HAP-1 (cell line): Measurements from ENCODE around the gene MYPOP.
A peak's percentile ranks its signal among the peaks of the same experiment; 100 is the strongest.

Experiments used
- DNase-seq, 2 experiments: peaks; one replicate each; pipeline ENCODE4 v3.0.0-alpha.2; 2016 to 2020; ENCODE audit warnings: low spot score in 2 of 2
- H3K27me3 ChIP-seq: fragments of 250-450 bp; sonication (Bioruptor Pico); 2 replicates; pipeline ENCODE4 v1.5.1; 2020; ENCODE audit warnings: low read depth, mild to moderate bottlenecking, moderate library complexity
- H3K36me3 ChIP-seq: fragments of 250-450 bp; sonication (Bioruptor Pico); replicated peaks from 2 replicates; pipeline ENCODE4 v1.5.1; 2020; ENCODE audit warnings: mild to moderate bottlenecking
- H3K4me1 ChIP-seq: fragments of 250-450 bp; sonication (Bioruptor Pico); 2 replicates; pipeline ENCODE4 v1.5.1; 2020; ENCODE audit warnings: mild to moderate bottlenecking
- H3K4me3 ChIP-seq: fragments of 250-450 bp; sonication (Bioruptor Pico); 2 replicates; pipeline ENCODE4 v1.5.1; 2020; ENCODE audit warnings: mild to moderate bottlenecking, moderate library complexity
- H3K9me3 ChIP-seq: fragments of 250-450 bp; sonication (Bioruptor Pico); 2 replicates; pipeline ENCODE4 v1.5.1; 2020; ENCODE audit warnings: mild to moderate bottlenecking, moderate library complexity
- in situ Hi-C: fragments of 300-500 bp; cut with MboI; formaldehyde crosslinking; loops from 3 replicates; pipeline ENCODE4 v1.14.3; 2020; ENCODE audit warnings: low sequenced_read_pairs, inconsistent platforms, mixed read lengths

Gene MYPOP

GRCh38 chr19:45922281-45922680 is 19.9 kb upstream of the MYPOP start:
- DNase-seq: peak in 1 of 2 experiments; percentile 43
- no peaks in the 10 kb centered on the region; the same call in 1 of the 2 replicates for H3K4me1 ChIP-seq
- in situ Hi-C loops: no loop called here
- H3K9me3 ChIP-seq: no peaks in the 10 kb centered on the region; the same call in 1 of the 2 replicates
- H3K27me3 ChIP-seq: peaks cover 13% of the 10 kb centered on the region; the same call in 1 of the 2 replicates
- H3K4me3 ChIP-seq: no peak overlapping the region
- H3K36me3 ChIP-seq: no peaks in the 10 kb centered on the region

- Histone ChIP-seq H3K9me3 (no peaks in the 10 kb centered on the region), H3K4me3 (no peak overlapping the region), H3K36me3 (no peaks in the 10 kb centered on the region), H3K4me1 (no peaks in the 10 kb centered on the region; the same call in 1 of the 2 replicates), H3K27me3 (peaks cover 13% of the 10 kb centered on the region; the same call in 1 of the 2 replicates)
- DNase-seq: no peak
- in situ Hi-C loops: no loop called here
Measured at GRCh38 chr19:45920458-45920857, 18.0 kb upstream of the MYPOP start.

GRCh38 chr19:45919678-45920077 is 17.3 kb upstream of the MYPOP start:
- H3K9me3 ChIP-seq: no peaks in the 10 kb centered on the region
- DNase-seq: no peak
- in situ Hi-C loops: no loop called here
- H3K27me3 ChIP-seq: peaks cover 13% of the 10 kb centered on the region; the same call in 1 of the 2 replicates
- no peaks in the 10 kb centered on the region for H3K36me3 ChIP-seq
- H3K4me3 ChIP-seq: no peak overlapping the region
- no peaks in the 10 kb centered on the region for H3K4me1 ChIP-seq

GRCh38 chr19:45918721-45919120 is 16.3 kb upstream of the MYPOP start:
- Histone ChIP-seq H3K27me3 (peaks cover 13% of the 10 kb centered on the region; the same call in 1 of the 2 replicates), H3K4me1 (no peaks in the 10 kb centered on the region), H3K36me3 (no peaks in the 10 kb centered on the region), H3K4me3 (no peak overlapping the region), H3K9me3 (no peaks in the 10 kb centered on the region)
- in situ Hi-C loops: no loop called here
- DNase-seq: no peak

- H3K36me3 ChIP-seq: no peaks in the 10 kb centered on the region
- no peaks in the 10 kb centered on the region for H3K9me3 ChIP-seq
- H3K4me1 ChIP-seq: no peaks in the 10 kb centered on the region
- in situ Hi-C loops: no loop called here
- DNase-seq: no peak
- H3K27me3 ChIP-seq: peaks cover 13% of the 10 kb centered on the region; the same call in 1 of the 2 replicates
- no peak overlapping the region for H3K4me3 ChIP-seq
Measured at GRCh38 chr19:45917421-45918091, 15.1 kb upstream of the MYPOP start.

GRCh38 chr19:45913874-45914830 is 11.7 kb upstream of the MYPOP start, which contains the start of gene NANOS2:
TSS of gene NANOS2 (minus strand) at chr19:45914778. CDS start at chr19:45914693, 85 bp downstream.
- in situ Hi-C loops: no loop called here
- peak in 1 of 2 experiments; percentile 64 for DNase-seq
- H3K27me3 ChIP-seq: peaks cover 13% of the 10 kb centered on the region
- H3K4me1 ChIP-seq: no peaks in the 10 kb centered on the region
- no peaks in the 10 kb centered on the region for H3K36me3 ChIP-seq
- no peak within 1 kb of the TSS for H3K4me3 ChIP-seq
- no peaks in the 10 kb centered on the region for H3K9me3 ChIP-seq

- H3K36me3 ChIP-seq: no peaks in the 10 kb centered on the region
- no peak for DNase-seq
- H3K9me3 ChIP-seq: no peaks in the 10 kb centered on the region
- no peaks in the 10 kb centered on the region; the same call in 1 of the 2 replicates for H3K27me3 ChIP-seq
- H3K4me1 ChIP-seq: no peaks in the 10 kb centered on the region
- no peak overlapping the region for H3K4me3 ChIP-seq
- in situ Hi-C loops: no loop called here
Measured at GRCh38 chr19:45911291-45911690, 8.9 kb upstream of the MYPOP start.

- in situ Hi-C loops: no loop called here
- no peaks in the 10 kb centered on the region; the same call in 1 of the 2 replicates for H3K27me3 ChIP-seq
Measured at GRCh38 chr19:45908956-45909355, 6.5 kb upstream of the MYPOP start.

GRCh38 chr19:45906221-45906620 is 3.8 kb upstream of the MYPOP start:
- DNase-seq: no peak
- H3K27me3 ChIP-seq: no peaks in the 10 kb centered on the region; the same call in 1 of the 2 replicates
- in situ Hi-C loops: no loop called here
- H3K9me3 ChIP-seq: no peaks in the 10 kb centered on the region
- no peak overlapping the region for H3K4me3 ChIP-seq
- peaks cover 6% of the 10 kb centered on the region for H3K4me1 ChIP-seq
- H3K36me3 ChIP-seq: no peaks in the 10 kb centered on the region

More at GRCh38 chr19:45908956-45909355, 6.5 kb upstream of the MYPOP start:
- no peaks in the 10 kb centered on the region for H3K36me3 ChIP-seq
- no peaks in the 10 kb centered on the region for H3K9me3 ChIP-seq
- no peak for DNase-seq
- H3K4me1 ChIP-seq: no peaks in the 10 kb centered on the region
- H3K4me3 ChIP-seq: no peak overlapping the region

GRCh38 chr19:45905011-45905410 is 2.6 kb upstream of the MYPOP start:
- no peak for DNase-seq
- H3K9me3 ChIP-seq: no peaks in the 10 kb centered on the region
- no peaks in the 10 kb centered on the region for H3K27me3 ChIP-seq
- in situ Hi-C loops: no loop called here
- H3K36me3 ChIP-seq: peaks cover under 1% of the 10 kb centered on the region; the same call in 1 of the 2 replicates
- H3K4me3 ChIP-seq: no peak overlapping the region
- H3K4me1 ChIP-seq: peaks cover 6% of the 10 kb centered on the region

GRCh38 chr19:45902651-45903625 is 525 bp upstream of the MYPOP start:
- peak; percentile 94 to 98 for DNase-seq
- no peaks in the 10 kb centered on the region for H3K9me3 ChIP-seq
- in situ Hi-C loops: no loop called here
- peaks cover 16% of the 10 kb centered on the region for H3K36me3 ChIP-seq
- H3K4me1 ChIP-seq: peaks cover 6% of the 10 kb centered on the region
- peak overlapping the region; percentile 53 for H3K4me3 ChIP-seq
- H3K27me3 ChIP-seq: no peaks in the 10 kb centered on the region

GRCh38 chr19:45901432-45901911 is 941 bp downstream of the MYPOP start:
- H3K4me3 ChIP-seq: peak overlapping the region; percentile 53
- no peaks in the 10 kb centered on the region for H3K9me3 ChIP-seq
- H3K36me3 ChIP-seq: peaks cover 16% of the 10 kb centered on the region
- no peaks in the 10 kb centered on the region for H3K27me3 ChIP-seq
- H3K4me1 ChIP-seq: peaks cover 6% of the 10 kb centered on the region
- peak in 1 of 2 experiments; percentile 43 for DNase-seq
- in situ Hi-C loops: no loop called here
